HepG2 (cell line): Measurements from ENCODE around the gene SRF. TPM values are rescaled to one million over a fixed set of nuclear protein-coding genes. Genes with fewer than 3 reads are reported as not detected.

Source experiments
- ATAD3A ChIP-seq: sonication (generic); formaldehyde crosslinking; IDR thresholded peaks from 2 replicates; pipeline ENCODE4 v1.4.0; 2020; ENCODE audit warnings: missing genetic modification reagents
- IKZF1 ChIP-seq: fragments of 450-650 bp; IDR thresholded peaks from 2 replicates; pipeline ENCODE4 v1.7.1; 2016
- JUNB ChIP-seq: sonication (generic); formaldehyde crosslinking; IDR thresholded peaks from 2 replicates; pipeline ENCODE4 v1.8.0; 2022; ENCODE audit warnings: missing genetic modification reagents, mild to moderate bottlenecking, borderline replicate concordance
- LRRFIP1 ChIP-seq: sonication (generic); formaldehyde crosslinking; conservative IDR thresholded peaks from 2 replicates; pipeline ENCODE4 v1.4.0; 2020; ENCODE audit warnings: missing genetic modification reagents
- MAX ChIP-seq: IDR thresholded peaks from 2 replicates; pipeline ENCODE4 v1.6.1; 2012; ENCODE audit warnings: inconsistent platforms
- MYNN ChIP-seq: sonication (generic); formaldehyde crosslinking; IDR thresholded peaks from 2 replicates; pipeline ENCODE4 v1.4.0; 2020; ENCODE audit warnings: mild to moderate bottlenecking, low read depth, missing genetic modification reagents
- NR1H2 ChIP-seq: sonication (generic); formaldehyde crosslinking; IDR thresholded peaks from 2 replicates; pipeline ENCODE4 v1.8.1; 2022; ENCODE audit warnings: low read depth, missing genetic modification reagents, borderline replicate concordance
- SRSF9 ChIP-seq: fragments of 200-400 bp; formaldehyde crosslinking; IDR thresholded peaks from 2 replicates; pipeline ENCODE4 v1.6.1; 2018; ENCODE audit warnings: borderline replicate concordance, mild to moderate bottlenecking, low read depth, low read length; ENCODE audit not compliant: insufficient read depth, poor library complexity, severe bottlenecking
- STAT5B ChIP-seq: sonication (generic); formaldehyde crosslinking; IDR thresholded peaks from 2 replicates; pipeline ENCODE4 v1.4.0; 2020; ENCODE audit warnings: missing genetic modification reagents
- TCF7L2 ChIP-seq: IDR thresholded peaks from 2 replicates; pipeline ENCODE4 v1.6.1; 2011; ENCODE audit warnings: mild to moderate bottlenecking, low read depth, low read length, moderate library complexity
- ZBTB44 ChIP-seq: sonication (generic); formaldehyde crosslinking; IDR thresholded peaks from 2 replicates; pipeline ENCODE4 v1.4.0; 2020; ENCODE audit warnings: missing genetic modification reagents
- ZNF160 ChIP-seq: sonication (generic); formaldehyde crosslinking; IDR thresholded peaks from 2 replicates; pipeline ENCODE4 v1.8.0; 2022; ENCODE audit warnings: mild to moderate bottlenecking, inconsistent platforms, missing genetic modification reagents
- ZNF232 ChIP-seq: sonication (generic); formaldehyde crosslinking; IDR thresholded peaks from 2 replicates; pipeline ENCODE4 v1.4.0; 2020; ENCODE audit warnings: missing genetic modification reagents, borderline replicate concordance
- ZNF713 ChIP-seq: sonication (generic); formaldehyde crosslinking; IDR thresholded peaks from 2 replicates; pipeline ENCODE4 v1.4.0; 2020; ENCODE audit warnings: mild to moderate bottlenecking, missing genetic modification reagents
- ZNF773 ChIP-seq: sonication (generic); formaldehyde crosslinking; IDR thresholded peaks from 2 replicates; pipeline ENCODE4 v1.4.0; 2020; ENCODE audit warnings: missing genetic modification reagents, borderline replicate concordance
- ZNF839 ChIP-seq: sonication (generic); formaldehyde crosslinking; IDR thresholded peaks from 2 replicates; pipeline ENCODE4 v1.4.0; 2020; ENCODE audit warnings: missing genetic modification reagents, mild to moderate bottlenecking, borderline replicate concordance
- ZSCAN9 ChIP-seq: IDR thresholded peaks from 2 replicates; pipeline ENCODE4 v1.6.1; 2016; ENCODE audit warnings: borderline replicate concordance
- polyA plus RNA-seq, 8 experiments: library from polyadenylated mRNA; depleted of rRNA in 3 of 8; stranded (reverse) in 7 of 8; unstranded in 1 of 8; fragments of >200 nt; fragmentation: Illumina TruSeq in 4 of 8; extraction: Trizol in 4 of 8; gene quantifications; 2 replicates each; pipeline versions ENCODE4 v1.2.1 to v1.2.3, GENCODE V29; 2011 to 2016; ENCODE audit warnings: low read depth in 4 of 8, missing spikeins in 1 of 8, mixed read lengths in 1 of 8; ENCODE audit not compliant: insufficient read depth in 1 of 8
- total RNA-seq, 5 experiments: library from RNA; depleted of rRNA; stranded (reverse); fragments of >200 nt; fragmentation: Illumina TruSeq; extraction: Trizol; gene quantifications; 2 replicates each; pipeline ENCODE4 v1.2.3, GENCODE V29; 2016; ENCODE audit warnings: low read depth in 1 of 5
- TF ChIP-seq, protein P1 (sequence below): fragments of 450-650 bp; IDR thresholded peaks from 2 replicates; pipeline ENCODE4 v1.6.1; 2016
- TF ChIP-seq, protein P2 (sequence below): sonication (generic); formaldehyde crosslinking; IDR thresholded peaks from 2 replicates; pipeline ENCODE4 v1.8.0; 2022; ENCODE audit warnings: mild to moderate bottlenecking, missing genetic modification reagents, moderate library complexity
- TF ChIP-seq, protein P3 (sequence below): sonication (generic); formaldehyde crosslinking; IDR thresholded peaks from 2 replicates; pipeline ENCODE4 v1.4.0; 2020; ENCODE audit warnings: mild to moderate bottlenecking, missing genetic modification reagents, borderline replicate concordance

Gene SRF
- total and polyA plus RNA-seq, 2 of the 13 experiments (the other 11 are each of a cell fraction or from before 2014, with no cell fraction given), result 25.5 to 44.1 TPM

DNA sequence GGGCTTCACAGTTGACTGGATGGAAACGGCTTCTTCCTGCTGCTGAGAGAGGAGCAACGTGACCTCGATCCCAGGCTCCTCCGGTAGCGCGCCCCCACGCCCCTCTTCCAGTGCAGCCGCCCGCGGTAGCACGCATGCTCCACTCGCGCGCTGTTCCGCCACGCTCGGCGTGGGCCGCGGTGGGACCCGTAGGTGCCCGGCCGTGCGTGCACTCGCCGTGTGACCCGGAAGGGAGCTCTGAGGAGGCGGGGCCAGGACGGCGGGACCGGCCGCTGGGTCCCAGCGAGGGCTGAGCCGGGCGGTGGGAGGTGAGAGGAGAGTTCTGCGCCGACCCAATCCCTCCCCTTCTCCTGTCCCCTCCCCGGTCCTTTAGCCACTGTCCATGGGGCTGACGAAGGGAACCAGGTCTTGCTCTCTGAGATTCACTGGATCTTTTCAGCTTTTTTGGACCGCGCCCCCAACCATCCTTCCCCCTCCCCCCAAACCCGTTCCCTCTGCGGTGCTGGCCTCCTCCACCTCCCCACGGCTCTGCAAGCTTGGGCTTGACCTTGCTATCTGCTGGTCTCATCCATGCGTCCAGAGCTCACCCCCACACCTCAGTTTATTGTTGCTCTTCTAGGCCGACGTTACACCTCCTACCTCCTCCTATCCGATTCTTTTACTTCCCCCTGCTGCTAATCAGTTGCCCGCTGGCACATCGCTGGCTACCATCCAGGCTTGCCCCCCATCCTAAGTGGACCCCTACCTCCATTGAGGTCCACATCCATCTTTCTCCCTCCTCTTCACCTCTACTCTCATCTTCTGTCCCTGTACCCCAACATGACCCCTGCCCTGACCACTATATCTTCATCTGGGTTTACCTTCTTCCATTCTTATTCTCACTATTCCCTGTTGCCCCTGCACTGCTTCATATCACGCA is 11.1 kb downstream of the SRF start, which contains the start of gene CUL9 (continued):
- no peak for TF ChIP-seq ATAD3A
- TF ChIP-seq MYNN (CRISPR knock-in tag), result 0 out of 2 replicates have a peak, but pooled peaks have one; percentile 32
- no peak for TF ChIP-seq LRRFIP1
- TF ChIP-seq MAX, result peak; percentile 96
- TF ChIP-seq, protein P1, sequence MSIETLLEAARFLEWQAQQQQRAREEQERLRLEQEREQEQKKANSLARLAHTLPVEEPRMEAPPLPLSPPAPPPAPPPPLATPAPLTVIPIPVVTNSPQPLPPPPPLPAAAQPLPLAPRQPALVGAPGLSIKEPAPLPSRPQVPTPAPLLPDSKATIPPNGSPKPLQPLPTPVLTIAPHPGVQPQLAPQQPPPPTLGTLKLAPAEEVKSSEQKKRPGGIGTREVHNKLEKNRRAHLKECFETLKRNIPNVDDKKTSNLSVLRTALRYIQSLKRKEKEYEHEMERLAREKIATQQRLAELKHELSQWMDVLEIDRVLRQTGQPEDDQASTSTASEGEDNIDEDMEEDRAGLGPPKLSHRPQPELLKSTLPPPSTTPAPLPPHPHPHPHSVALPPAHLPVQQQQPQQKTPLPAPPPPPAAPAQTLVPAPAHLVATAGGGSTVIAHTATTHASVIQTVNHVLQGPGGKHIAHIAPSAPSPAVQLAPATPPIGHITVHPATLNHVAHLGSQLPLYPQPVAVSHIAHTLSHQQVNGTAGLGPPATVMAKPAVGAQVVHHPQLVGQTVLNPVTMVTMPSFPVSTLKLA, result no peak
- TF ChIP-seq, protein P2, sequence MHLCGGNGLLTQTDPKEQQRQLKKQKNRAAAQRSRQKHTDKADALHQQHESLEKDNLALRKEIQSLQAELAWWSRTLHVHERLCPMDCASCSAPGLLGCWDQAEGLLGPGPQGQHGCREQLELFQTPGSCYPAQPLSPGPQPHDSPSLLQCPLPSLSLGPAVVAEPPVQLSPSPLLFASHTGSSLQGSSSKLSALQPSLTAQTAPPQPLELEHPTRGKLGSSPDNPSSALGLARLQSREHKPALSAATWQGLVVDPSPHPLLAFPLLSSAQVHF (CRISPR knock-in tag), result no peak
- peak; percentile 93 for TF ChIP-seq ZNF160 (CRISPR knock-in tag)
- TF ChIP-seq STAT5B, result no peak
- no peak for TF ChIP-seq SRSF9
- TF ChIP-seq ZNF232, result peak; percentile 51; the same call in 1 of the 2 replicates
- TF ChIP-seq, protein P3, sequence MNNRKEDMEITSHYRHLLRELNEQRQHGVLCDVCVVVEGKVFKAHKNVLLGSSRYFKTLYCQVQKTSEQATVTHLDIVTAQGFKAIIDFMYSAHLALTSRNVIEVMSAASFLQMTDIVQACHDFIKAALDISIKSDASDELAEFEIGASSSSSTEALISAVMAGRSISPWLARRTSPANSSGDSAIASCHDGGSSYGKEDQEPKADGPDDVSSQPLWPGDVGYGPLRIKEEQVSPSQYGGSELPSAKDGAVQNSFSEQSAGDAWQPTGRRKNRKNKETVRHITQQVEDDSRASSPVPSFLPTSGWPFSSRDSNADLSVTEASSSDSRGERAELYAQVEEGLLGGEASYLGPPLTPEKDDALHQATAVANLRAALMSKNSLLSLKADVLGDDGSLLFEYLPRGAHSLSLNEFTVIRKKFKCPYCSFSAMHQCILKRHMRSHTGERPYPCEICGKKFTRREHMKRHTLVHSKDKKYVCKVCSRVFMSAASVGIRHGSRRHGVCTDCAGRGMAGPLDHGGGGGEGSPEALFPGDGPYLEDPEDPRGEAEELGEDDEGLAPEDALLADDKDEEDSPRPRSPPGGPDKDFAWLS (CRISPR knock-in tag), result 0 out of 2 replicates have a peak, but pooled peaks have one; percentile 71
- TF ChIP-seq ZNF773 (CRISPR knock-in tag), result no peak
- TF ChIP-seq NR1H2 (CRISPR knock-in tag), result no peak
- TF ChIP-seq JUNB (CRISPR knock-in tag), result 0 out of 2 replicates have a peak, but pooled peaks have one; percentile 14
- no peak for TF ChIP-seq TCF7L2
- no peak for TF ChIP-seq ZSCAN9 (CRISPR knock-in tag)
- TF ChIP-seq IKZF1, result no peak
- no peak; the same call in 1 of the 2 replicates for TF ChIP-seq ZNF713 (CRISPR knock-in tag)
- 0 out of 2 replicates have a peak, but pooled peaks have one; percentile 64 for TF ChIP-seq ZBTB44 (CRISPR knock-in tag)
- no peak; the same call in 1 of the 2 replicates for TF ChIP-seq ZNF839 (CRISPR knock-in tag)
